B cell (primary cell): Measurements from ENCODE around the gene CAGE1.

Experiments used
- CTCF ChIP-seq: fragments of 200-600 bp; IDR thresholded peaks from one replicate; pipeline ENCODE4 v1.8.0; 2022; ENCODE audit warnings: antibody characterized with exemption, mild to moderate bottlenecking
- EZH2 ChIP-seq: IDR thresholded peaks from 2 replicates; pipeline ENCODE4 v1.6.1; 2012; ENCODE audit warnings: borderline replicate concordance, low read depth, mild to moderate bottlenecking, moderate library complexity, low read length; ENCODE audit not compliant: insufficient read depth, poor library complexity, severe bottlenecking

GRCh38 chr6:7425808-7426190, 36.3 kb upstream of the CAGE1 start:
- no peak for TF ChIP-seq EZH2
- no peak for TF ChIP-seq CTCF
